ENCODE data around the gene CASKIN2.

CASKIN2 gene, protein sequence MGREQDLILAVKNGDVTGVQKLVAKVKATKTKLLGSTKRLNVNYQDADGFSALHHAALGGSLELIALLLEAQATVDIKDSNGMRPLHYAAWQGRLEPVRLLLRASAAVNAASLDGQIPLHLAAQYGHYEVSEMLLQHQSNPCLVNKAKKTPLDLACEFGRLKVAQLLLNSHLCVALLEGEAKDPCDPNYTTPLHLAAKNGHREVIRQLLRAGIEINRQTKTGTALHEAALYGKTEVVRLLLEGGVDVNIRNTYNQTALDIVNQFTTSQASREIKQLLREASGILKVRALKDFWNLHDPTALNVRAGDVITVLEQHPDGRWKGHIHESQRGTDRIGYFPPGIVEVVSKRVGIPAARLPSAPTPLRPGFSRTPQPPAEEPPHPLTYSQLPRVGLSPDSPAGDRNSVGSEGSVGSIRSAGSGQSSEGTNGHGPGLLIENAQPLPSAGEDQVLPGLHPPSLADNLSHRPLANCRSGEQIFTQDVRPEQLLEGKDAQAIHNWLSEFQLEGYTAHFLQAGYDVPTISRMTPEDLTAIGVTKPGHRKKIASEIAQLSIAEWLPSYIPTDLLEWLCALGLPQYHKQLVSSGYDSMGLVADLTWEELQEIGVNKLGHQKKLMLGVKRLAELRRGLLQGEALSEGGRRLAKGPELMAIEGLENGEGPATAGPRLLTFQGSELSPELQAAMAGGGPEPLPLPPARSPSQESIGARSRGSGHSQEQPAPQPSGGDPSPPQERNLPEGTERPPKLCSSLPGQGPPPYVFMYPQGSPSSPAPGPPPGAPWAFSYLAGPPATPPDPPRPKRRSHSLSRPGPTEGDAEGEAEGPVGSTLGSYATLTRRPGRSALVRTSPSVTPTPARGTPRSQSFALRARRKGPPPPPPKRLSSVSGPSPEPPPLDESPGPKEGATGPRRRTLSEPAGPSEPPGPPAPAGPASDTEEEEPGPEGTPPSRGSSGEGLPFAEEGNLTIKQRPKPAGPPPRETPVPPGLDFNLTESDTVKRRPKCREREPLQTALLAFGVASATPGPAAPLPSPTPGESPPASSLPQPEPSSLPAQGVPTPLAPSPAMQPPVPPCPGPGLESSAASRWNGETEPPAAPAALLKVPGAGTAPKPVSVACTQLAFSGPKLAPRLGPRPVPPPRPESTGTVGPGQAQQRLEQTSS (N-terminal part only)

DNA sequence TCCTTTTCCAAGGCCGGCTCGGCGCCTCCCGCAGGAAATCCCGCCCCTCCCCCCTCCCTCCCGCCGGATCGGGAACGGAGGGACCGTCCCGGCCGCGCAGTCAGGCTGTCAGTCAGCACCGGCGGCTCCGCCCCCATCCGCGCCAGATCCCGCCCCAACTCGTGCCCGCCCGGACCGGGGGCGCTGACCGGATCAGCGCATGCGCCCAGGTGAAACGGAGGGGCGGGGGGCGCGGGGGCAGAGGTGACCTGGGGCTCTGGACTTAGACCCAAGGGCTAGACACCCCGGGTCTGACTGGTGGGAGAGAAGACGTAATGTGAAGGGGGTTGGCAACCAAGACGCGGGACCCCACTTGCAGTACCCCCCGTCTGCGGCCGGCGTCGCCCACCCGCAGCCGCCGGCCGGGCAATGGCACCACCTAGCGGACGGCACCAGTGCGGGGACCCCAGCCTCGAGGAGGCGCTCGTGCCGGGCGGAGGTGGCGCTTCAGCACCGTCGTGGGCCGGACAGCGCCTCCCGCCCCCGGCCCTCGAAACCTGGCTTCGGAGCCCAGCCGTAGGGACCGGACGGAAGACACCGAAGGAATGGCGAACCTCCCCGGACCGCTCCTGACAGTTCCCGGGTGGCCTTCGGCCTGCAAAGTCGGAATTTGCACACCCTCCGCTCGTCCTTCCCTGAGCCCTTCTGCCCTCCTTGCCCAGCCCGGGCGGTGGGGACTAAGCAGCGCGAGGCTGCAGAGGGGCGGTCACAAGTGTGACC, at the start of gene CASKIN2:
TSS of gene CASKIN2 (minus strand) at position 42 of the 759 bp plus-strand sequence. CDS start 1,733 bp downstream, outside the sequence.
- peak within 1 kb of the TSS; percentile 49 for H3K27ac ChIP-seq
- peak; percentile 41 for DNase-seq (ENCODE audit: low read depth, low spot score)

DNA sequence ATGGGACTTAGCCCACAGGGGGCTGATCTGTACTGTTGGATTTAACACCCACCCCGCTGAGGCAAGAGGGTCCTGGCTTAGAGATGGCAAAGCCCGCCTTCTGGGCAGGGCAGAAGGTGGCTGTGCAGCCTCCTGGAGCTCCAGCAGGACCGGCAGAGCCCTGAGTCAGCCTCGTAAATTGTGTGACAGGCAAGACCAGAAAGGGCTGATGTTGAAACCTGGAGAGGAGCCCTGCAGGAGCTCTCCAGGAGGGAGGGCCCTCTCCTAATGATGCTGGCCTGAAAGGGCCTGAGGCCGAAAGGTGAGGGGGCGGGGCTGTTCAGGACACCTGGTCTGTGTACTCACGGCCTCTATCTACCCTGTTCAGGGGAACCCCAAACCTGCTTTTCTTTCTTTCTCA, 49.7 kb upstream of the CASKIN2 start:
- H3K27ac ChIP-seq: no peak overlapping the region
- DNase-seq (ENCODE audit: low read depth, low spot score): peak; percentile 49

DNA sequence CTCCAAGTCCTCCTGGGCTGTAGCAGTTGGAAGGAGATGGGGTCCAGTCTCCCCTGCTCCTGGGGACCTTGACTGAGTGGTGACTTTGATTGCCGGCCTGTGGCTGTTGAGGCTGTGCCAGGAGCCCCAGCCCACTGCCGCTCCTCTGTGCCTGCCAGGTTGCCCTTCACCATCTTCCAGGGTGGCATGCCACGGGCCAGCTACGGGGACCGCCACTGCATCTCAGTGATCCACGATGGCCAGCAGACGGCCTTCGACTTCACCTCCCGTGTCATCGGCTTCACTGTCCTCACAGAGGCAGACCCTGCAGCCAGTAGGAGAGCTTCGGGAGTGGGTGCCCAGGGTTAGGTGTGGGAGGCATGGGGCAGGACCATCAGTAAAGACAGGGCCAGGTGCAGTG, 48.9 kb upstream of the CASKIN2 start:
- DNase-seq (ENCODE audit: low read depth, low spot score): no peak
- no peak overlapping the region for H3K27ac ChIP-seq

DNA sequence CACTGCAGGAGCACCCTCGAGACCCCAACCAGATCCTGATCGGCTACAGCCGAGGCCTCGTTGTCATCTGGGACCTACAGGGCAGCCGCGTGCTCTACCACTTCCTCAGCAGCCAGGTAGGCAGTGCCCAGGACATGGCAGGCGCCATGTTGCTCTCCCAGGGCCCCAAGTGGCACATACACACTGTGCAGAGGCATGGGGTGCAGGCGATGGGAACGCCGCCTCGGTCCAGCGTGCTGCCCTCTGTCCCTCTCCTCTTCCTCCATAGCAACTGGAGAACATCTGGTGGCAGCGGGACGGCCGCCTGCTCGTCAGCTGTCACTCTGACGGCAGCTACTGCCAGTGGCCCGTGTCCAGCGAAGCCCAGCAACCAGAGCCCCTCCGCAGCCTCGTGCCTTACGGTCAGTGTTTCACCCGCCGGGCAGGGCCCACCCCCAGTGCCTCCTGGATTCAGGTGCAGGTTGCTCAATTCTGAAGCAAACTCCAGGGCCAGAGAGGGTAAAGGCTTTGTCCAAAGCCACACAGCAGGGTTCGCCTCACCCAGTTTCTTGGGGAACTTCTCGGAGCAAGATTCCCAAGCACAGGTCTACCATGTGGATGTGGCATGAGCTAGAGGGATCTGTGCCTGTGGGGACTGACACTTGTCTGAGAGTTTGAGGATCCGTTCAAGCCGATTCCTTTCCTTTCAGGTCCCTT, 47.9 kb upstream of the CASKIN2 start:
- no peak overlapping the region for H3K27ac ChIP-seq
- no peak for DNase-seq (ENCODE audit: low read depth, low spot score)

DNA sequence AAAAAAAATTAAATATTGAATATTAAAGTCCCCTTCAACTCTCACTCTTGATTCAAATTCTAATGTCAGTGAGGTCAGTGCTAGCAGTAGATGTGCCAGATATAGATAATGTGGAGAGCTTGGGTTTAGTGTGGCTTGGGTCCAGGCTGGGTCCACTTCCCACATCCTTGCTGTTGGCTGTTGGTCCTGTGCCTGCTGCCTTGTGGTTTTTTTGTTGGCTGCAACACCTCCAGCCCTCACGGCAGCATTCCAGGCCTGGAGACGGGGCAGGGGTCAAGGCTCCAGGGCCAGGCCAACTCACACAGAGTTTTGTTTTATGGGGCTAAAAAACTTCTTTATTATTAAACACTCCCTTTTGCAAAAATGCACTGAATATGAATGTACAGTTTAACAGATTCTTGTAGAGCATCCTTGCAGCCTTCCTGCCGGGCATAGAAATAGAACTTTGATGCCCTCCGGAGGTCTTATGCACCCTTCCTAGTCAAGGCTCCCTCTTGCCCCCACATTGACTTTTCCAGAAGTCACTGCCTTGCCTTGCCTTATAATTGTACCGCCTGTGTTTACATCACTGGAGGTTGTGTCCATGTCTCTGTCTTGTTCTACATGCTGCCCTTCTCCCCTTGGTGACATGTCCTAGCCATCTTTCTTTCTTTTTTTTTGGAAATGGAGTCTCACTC, 46.7 kb upstream of the CASKIN2 start:
- no peak for DNase-seq (ENCODE audit: low read depth, low spot score)
- H3K27ac ChIP-seq: no peak overlapping the region

DNA sequence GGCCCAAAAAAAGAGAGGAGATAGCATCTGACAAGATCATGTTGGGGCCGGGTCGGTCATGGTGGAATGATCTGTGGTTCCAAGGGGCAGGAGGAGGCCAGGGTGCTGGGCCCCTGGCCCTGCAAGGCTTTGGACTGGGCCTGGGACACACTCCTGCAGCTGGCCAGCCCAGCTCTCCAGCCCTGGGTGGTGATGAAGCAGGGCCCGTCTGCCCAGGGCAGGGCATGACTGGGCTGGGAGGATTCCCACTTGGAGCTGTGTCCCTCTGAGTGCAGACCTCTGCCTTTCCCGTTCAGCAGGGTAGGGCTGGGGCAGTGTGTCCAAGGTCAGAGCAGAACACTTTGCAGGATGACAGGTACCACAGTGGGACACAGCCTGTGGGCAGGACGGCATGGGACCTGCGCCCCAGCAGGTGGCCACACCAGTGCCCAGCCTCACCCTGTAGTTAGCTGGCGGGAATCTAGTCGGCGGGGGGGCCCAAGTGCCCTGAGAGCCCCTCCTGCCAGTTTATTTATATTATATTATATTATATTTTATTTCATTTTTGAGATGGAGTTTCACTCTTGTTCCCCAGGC, 44.7 kb upstream of the CASKIN2 start:
- no peak for DNase-seq (ENCODE audit: low read depth, low spot score)
- no peak overlapping the region for H3K27ac ChIP-seq

DNA sequence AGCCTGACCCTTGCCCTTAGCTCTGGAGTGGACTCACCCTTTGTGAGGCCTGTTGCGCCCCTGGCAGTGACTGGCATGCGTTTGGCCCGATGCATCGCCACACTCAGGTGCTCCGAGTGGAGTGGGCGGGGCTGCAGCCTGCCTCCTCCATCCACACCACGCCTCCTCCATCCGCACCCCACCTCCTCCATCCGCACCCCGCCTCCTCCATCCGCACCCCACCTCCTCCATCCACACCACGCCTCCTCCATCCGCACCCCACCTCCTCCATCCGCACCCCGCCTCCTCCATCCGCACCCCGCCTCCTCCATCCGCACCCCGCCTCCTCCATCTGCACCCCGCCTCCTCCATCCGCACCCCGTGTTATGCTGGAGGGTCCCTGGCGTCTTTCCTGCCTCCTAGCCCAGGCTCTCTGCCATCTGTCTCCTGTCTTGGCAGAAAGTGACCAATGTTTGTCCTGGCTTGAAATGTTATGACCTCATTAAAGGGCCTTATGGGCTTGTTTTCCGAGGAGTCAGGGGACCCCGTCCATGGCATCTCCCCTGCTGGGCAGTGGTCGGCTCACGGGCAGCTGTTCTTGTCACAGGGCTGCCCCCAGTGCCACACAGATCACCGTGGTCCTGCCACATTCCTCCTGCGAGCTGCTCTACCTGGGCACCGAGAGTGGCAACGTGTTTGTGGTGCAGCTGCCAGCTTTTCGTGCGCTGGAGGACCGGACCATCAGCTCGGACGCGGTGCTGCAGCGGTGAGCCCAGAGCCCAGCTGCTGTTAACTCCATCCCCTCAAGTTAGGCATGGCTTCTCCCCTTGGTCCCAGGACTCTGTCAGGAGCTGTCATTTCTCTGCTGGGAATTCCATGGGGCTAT, 43.6 kb upstream of the CASKIN2 start:
- DNase-seq (ENCODE audit: low read depth, low spot score): no peak
- no peak overlapping the region for H3K27ac ChIP-seq

DNA sequence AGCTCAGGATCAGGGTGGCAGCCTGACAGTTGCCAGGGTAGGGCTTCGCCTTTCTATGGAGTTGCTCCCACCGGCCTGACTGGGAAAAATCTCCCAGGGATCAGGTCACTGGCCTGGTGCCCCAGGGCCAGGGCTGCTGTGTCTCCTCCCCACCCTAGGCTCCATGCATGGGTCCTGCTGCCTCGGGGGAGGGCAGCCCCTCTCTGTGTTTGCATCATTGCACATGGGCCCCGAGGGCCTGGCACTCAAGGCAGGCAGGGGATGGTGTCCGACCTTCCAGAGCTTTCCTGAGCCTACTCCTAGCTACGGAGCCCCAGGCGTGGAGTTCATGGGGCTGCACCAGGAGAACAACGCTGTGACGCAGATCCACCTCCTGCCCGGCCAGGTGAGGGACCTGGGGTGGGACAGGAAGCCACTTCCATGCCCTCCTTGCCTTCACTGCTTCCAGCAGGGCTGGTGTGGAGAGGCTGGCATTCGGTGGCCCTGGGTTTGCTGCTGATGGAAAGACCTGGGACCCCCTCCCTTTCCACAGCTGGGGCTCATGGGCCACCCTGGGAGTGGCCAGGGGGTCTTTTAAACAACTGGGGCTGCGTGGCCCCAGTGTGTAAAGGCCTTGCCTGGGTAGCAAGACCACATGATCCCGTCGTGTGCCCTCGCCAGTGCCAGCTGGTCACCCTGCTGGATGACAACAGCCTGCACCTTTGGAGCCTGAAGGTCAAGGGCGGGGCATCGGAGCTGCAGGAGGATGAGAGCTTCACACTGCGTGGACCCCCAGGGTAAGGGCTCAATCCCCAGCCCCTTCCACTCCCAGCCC, 42.7 kb upstream of the CASKIN2 start:
- no peak for DNase-seq (ENCODE audit: low read depth, low spot score)
- no peak overlapping the region for H3K27ac ChIP-seq

DNA sequence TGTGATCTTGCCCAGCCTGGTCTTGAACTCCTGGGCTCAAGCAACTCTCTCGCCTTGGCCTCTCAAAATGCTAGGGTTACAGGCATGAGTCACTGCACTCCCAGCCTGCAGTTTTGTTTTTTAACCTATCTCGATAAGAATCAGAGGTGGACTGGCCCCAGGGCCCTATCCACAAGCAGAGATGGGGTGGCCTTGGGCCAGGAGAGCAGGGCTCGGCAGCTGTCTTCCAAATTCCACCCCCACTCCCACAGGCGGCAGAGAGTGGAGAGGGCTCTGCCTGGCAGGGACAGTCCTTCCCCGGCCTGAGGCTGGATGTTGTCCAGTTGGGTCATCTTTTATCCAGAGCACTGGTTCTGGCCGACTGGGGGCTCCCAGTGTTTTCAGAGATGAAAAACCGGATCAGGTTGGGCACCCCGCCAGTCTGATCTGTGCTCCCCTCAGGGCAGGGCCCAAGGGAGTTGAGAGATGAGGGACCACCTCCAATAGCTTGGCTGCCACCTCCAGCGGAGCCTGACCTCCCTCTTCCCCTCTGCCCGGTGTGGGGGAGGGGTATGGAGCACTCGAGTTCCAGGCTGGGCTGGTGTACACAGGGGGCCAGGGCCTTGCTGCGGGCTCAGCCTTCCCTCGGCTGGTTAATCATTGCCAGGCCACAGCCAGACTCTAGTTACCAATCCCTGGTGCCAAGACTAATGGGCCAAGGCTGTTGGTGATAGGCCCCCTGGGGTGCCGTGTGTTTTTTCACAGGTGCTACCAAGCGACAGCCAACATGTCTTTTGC, 41.9 kb upstream of the CASKIN2 start:
- DNase-seq (ENCODE audit: low read depth, low spot score): no peak
- H3K27ac ChIP-seq: no peak overlapping the region

DNA sequence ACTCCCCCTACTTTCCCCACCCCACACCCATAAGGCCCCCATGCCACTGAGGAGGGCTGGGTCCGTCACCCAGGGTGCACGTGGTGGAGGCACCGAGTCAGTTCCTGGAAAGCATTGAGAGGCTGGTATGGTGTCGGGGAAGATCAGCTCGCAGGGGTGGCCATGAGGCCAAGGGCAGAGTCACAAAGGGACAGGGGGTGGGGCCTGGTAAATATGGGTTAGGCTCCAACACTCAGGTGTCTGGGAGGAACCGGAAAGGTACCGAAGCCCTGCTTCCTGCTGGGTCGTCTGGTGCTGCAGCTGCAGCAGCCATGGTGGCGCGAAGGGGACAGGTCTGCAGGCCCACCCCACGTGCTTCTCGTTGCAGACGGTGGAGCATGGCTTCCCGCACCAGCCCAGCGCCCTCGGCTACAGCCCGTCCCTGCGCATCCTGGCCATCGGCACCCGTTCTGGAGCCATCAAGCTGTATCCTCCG, 40.4 kb upstream of the CASKIN2 start:
- DNase-seq (ENCODE audit: low read depth, low spot score): no peak
- H3K27ac ChIP-seq: no peak overlapping the region

DNA sequence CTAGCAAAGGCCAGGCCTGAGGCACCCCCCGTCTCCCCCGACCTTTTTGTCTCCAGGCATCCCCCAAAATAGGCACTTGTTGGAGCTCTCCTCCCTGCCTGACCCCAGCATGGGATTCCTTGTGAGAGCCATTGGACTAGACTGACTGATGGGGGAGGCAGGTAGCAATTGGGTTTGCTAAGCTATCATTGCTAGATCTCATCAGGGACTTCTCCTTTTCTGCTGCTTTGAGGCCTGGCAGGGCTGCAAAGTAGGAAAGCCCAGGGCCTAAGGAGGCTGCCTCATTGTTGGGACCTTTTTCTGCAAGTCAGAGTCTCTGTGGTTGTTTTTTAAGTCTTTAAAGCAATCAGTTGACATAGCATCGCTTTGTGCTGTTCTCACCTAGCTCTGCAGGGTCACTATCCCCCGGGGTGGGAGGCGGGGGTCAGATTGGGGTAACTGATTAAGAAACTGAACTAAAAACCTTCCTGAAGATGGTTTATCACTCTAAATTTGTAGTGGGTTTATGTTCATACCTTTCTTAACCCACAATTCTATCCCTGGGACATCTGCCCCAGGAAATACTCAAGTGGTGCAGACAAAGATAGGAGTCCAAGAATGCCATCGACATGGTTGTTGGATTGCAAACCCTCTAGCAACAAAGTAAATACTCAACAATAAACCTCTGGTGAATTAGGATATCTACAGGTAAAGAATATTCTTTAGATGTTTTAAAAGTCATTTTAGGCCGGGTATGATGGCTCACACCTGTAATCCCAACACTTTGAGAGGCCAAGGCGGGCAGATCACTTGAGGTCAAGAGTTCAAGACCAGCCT, 38.2 kb upstream of the CASKIN2 start:
- DNase-seq (ENCODE audit: low read depth, low spot score): no peak
- H3K27ac ChIP-seq: no peak overlapping the region

DNA sequence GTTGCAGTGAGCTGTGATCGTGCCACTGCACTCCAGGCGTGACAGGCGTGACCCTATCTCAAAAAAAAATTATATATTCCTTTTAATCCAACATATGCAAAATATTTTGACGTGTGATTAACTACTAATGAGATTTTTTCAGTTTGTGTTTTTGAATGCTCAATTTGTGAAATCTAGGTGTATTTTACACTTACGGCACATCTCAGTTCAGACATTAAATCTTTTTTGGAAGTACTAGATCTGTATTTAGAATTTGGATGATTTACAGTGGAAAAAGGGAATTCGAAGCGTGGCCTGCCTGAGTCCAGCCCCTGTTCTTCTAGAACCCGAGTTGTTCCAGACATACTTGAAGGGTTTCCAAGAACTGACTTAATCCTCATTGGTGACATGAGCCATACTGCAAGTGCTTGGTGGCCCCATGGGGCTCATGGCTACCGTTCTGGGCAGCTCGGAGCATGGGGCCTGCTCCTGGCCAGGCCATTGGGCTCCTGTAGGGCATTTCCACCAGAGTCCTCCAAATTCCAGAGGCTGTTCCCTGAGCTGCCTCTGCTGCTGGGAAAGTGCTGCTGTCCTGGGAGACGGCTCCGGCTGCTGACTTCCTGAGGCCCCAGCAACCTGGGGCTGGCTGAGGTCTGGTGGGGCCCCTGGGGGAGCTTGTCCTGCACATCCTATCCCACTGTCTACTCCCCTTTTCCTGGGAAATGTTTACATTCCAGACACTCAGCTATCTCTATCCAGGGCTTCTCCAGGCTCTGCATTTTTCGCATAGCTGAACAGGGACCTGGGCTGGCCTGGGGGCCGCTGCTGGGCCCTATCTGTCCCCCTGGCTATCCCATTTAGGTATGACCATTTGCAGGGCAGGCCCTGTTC, 37.3 kb upstream of the CASKIN2 start:
- no peak overlapping the region for H3K27ac ChIP-seq
- no peak for DNase-seq (ENCODE audit: low read depth, low spot score)

DNA sequence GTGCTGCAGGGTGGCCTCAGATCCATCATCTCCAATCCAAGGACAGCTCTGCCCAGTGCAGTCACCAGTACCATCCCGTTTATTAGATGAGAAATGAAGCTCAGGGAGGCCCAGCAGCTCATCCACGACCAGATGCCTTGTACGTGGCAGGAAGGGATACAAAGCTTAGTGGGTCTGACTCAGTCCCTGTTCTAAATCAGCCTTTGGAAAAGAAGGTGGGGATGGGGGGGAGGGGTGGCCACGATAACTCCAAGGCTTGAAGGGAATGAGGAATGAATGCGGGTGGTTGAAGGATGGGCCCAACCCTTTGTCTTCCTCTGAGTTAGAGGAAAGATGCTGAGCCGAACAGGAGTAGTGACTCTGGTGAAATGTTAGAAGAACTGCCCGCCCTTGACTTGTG, 35.9 kb upstream of the CASKIN2 start:
- H3K27ac ChIP-seq: no peak overlapping the region
- DNase-seq (ENCODE audit: low read depth, low spot score): no peak

DNA sequence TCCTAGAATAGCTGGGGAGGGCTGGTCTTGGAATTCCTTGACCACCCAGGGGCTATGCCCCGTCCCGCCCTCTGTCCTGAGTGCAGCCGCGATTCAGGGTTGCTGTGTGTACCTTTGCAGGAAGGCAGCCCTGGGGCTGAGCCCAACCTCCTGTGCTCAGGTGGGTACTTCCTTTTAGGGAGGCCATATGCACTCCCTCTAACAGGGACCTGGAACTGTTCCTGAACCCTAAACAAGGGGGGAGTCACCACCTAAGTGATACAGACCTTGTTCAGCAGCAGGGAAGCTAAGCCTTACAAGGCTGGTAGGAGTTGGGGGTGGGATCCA, 34.8 kb upstream of the CASKIN2 start:
- H3K27ac ChIP-seq: peak overlapping the region; percentile 82
- no peak for DNase-seq (ENCODE audit: low read depth, low spot score)

All from epithelial cell of prostate (primary cell).